Epithelial cell of alveolus of lung (primary cell): Measurements from ENCODE around the gene WSCD1. TPM values are rescaled to one million over a fixed set of nuclear protein-coding genes. Genes with fewer than 3 reads are reported as not detected.

Experiments
- total RNA-seq: library from RNA; depleted of rRNA; stranded (reverse); fragments of >200 nt; gene quantifications from 2 replicates; pipeline ENCODE4 v1.2.1, GENCODE V29; 2015

Gene WSCD1
- total RNA-seq: under 0.01 and 2.2 TPM in 2 replicates

DNA sequence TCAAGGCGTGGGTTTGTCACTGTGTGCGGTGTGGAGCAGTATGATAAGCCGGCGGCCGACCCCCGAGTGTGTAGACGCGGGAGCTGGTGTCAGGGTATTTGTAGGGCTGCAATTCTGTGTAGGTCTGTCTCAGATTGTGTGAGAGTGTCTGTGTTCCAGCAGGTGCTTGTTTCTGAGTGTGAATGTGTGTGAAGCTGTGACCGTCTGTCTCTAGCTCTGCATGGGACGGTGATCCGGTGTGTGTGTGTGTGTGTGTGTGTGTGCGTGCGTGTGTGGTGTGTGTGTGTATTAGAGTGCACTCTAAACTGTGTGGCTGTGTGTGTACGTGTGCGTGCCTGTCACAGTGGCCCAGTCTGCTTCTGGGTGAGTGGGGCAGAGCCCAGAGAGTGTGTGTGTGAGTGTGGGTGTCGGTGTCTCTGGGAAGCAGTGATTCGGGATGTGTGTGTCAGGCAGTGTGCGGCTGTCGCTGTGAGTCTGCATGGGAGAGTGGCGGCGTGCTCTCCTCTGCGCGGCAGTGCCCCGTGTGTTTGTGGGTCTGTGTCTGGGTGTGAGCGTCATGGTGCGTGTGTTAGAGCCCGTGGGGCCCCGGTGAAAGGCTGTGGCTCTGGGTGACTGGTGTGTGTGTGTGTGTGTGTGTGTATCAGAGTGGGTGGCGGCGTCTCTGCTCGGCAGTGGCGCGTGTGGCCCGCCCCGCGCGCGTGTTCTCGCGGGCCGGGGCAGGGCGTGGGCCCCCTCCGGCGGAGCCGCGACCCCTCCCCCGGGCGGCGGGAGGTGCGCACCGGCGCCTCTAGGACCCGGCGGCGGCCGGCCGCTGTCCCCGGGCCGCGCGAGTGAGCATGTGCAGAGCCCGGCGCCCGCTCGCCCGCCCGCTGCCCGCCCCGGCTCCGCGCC is at the start of gene WSCD1:
TSS of gene WSCD1 (plus strand) at position 841 of the 891 bp plus-strand sequence. CDS start 10,280 bp downstream, outside the sequence.

